Measurements from ENCODE around the gene ARHGAP4.

The ARHGAP4 gene

GRCh38 chrX:153944140-153944799 lies 18.2 kb upstream of the ARHGAP4 start, which contains the start of gene RENBP:
Gene RENBP (minus strand): TSS chrX:153944643. CDS start chrX:153944610, 33 bp downstream.
- peak; percentile 68 for DNase-seq

GRCh38 chrX:153941336-153942252 lies 15.5 kb upstream of the ARHGAP4 start:
- DNase-seq: no peak

- no peak for DNase-seq
These were observed 13.5 kb upstream of the ARHGAP4 start for GRCh38 chrX:153939573-153939972.

GRCh38 chrX:153938226-153938786 lies 12.2 kb upstream of the ARHGAP4 start:
- no peak for DNase-seq

GRCh38 chrX:153937056-153937455 lies 11.0 kb upstream of the ARHGAP4 start:
- no peak for DNase-seq

- peak; percentile 66 for DNase-seq
These were observed 9.3 kb upstream of the ARHGAP4 start for GRCh38 chrX:153935326-153935851.

GRCh38 chrX:153934762-153935325 lies 8.8 kb upstream of the ARHGAP4 start, which contains the start of gene NAA10:
Gene NAA10 (minus strand): TSS chrX:153935037. CDS start chrX:153934904, 133 bp downstream.
- peak; percentile 83 for DNase-seq

- DNase-seq: no peak
These were observed 8.2 kb upstream of the ARHGAP4 start for GRCh38 chrX:153934148-153934761.

- no peak for DNase-seq
These were observed 7.7 kb upstream of the ARHGAP4 start for GRCh38 chrX:153933748-153934147.

GRCh38 chrX:153932220-153932915 lies 6.3 kb upstream of the ARHGAP4 start:
- no peak for DNase-seq

- no peak for DNase-seq
These were observed 5.7 kb upstream of the ARHGAP4 start for GRCh38 chrX:153931748-153932147.

- DNase-seq: no peak
These were observed 5.1 kb upstream of the ARHGAP4 start for GRCh38 chrX:153931151-153931550.

GRCh38 chrX:153930011-153930910 lies 4.2 kb upstream of the ARHGAP4 start:
- no peak for DNase-seq

- no peak for DNase-seq
These were observed 3.5 kb upstream of the ARHGAP4 start for GRCh38 chrX:153929576-153929975.

- DNase-seq: no peak
These were observed 2.8 kb upstream of the ARHGAP4 start for GRCh38 chrX:153928846-153929245.

- DNase-seq: peak; percentile 98
These were observed 2.1 kb upstream of the ARHGAP4 start for GRCh38 chrX:153927922-153928760.

GRCh38 chrX:153927672-153927921 lies 1.5 kb upstream of the ARHGAP4 start:
- DNase-seq: no peak

- DNase-seq: peak; percentile 65
These were observed 1.0 kb upstream of the ARHGAP4 start for GRCh38 chrX:153926858-153927671.

GRCh38 chrX:153926552-153926857 lies 441 bp upstream of the ARHGAP4 start:
- DNase-seq: no peak

GRCh38 chrX:153925387-153925738 lies 701 bp downstream of the ARHGAP4 start:
- no peak for DNase-seq

Measured in islet precursor cell (in vitro differentiated cells).